Endothelial cell of umbilical vein (primary cell): ENCODE data around the gene PSMD10. TPM values are rescaled to one million over a fixed set of nuclear protein-coding genes. Genes with fewer than 3 reads are reported as not detected.
A peak's percentile ranks its signal among the peaks of the same experiment; 100 is the strongest.

ENCODE experiments used
- BruUV-seq: library from RNA; stranded (reverse); fragments of 400-500 nt; replicated peaks from 2 replicates; lab custom pipeline; 2021; lab: Mats Ljungman, UMichigan
- CTCF ChIA-PET: fragments of 300-600, 350-600 bp; sonication (Branson Sonifier 250); formaldehyde crosslinking; loops from one replicate; lab custom pipeline; 2021; ENCODE audit warnings: antibody characterized with exemption, inconsistent platforms; lab: Charles Lee
- POLR2A ChIA-PET: fragments of 300-600, 350-600 bp; sonication (Branson Sonifier 250); formaldehyde crosslinking; loops from one replicate; lab custom pipeline; 2021; ENCODE audit warnings: antibody characterized with exemption, inconsistent platforms; lab: Charles Lee
- DNase-seq: peaks from one replicate; pipeline ENCODE4 v3.0.0-alpha.2; 2011; ENCODE audit warnings: low read depth, low spot score
- FAIRE-seq: peaks from 2 replicates; lab custom pipeline; 2011; peaks lifted over from hg19 to GRCh38; lab: Jason Lieb, UNC
- H2AFZ ChIP-seq: 2 replicates; pipeline ENCODE4 v1.6.0; 2012; ENCODE audit warnings: low read depth, low read length, control low read depth, inconsistent platforms
- H3K27ac ChIP-seq: 2 replicates; pipeline ENCODE4 v1.5.1; 2011; ENCODE audit warnings: low read depth, mild to moderate bottlenecking, control low read depth, low read length, moderate library complexity; ENCODE audit not compliant: insufficient read depth
- H3K27me3 ChIP-seq, 2 experiments: 2 replicates each; pipeline versions ENCODE4 v1.6.0 to v1.6.1; 2011; ENCODE audit warnings: low read length in 2 of 2, mixed read lengths in 1 of 2; ENCODE audit not compliant: control insufficient read depth in 2 of 2, insufficient read depth in 2 of 2
- H3K36me3 ChIP-seq, 2 experiments: 2 replicates in 1 of 2; 3 replicates in 1 of 2; pipeline ENCODE4 v1.5.1; 2011; ENCODE audit warnings: low read length in 2 of 2, mild to moderate bottlenecking in 1 of 2, moderate library complexity in 1 of 2; ENCODE audit not compliant: control insufficient read depth in 2 of 2, insufficient read depth in 2 of 2; ENCODE audit errors: extremely low read depth in 1 of 2
- H3K4me1 ChIP-seq: 3 replicates; pipeline ENCODE4 v1.5.1; 2011; ENCODE audit warnings: mild to moderate bottlenecking, low read length; ENCODE audit not compliant: control insufficient read depth, insufficient read depth; ENCODE audit errors: extremely low read depth
- H3K4me2 ChIP-seq: 2 replicates; pipeline ENCODE4 v1.6.1; 2011; ENCODE audit warnings: low read length, control low read depth, mixed read lengths; ENCODE audit not compliant: insufficient read depth
- H3K4me3 ChIP-seq, 3 experiments: fragments of 200-600 bp in 1 of 3; sonication (generic), shearing (Covaris generic) in 1 of 3; replicated peaks in 1 of 3; 2 replicates each; pipeline ENCODE4 v1.5.1; 2011 to 2016; ENCODE audit warnings: control low read depth in 3 of 3, low read length in 3 of 3, mild to moderate bottlenecking in 2 of 3, inconsistent platforms in 1 of 3, low read depth in 1 of 3, moderate library complexity in 1 of 3; ENCODE audit not compliant: insufficient read depth in 1 of 3
- H3K79me2 ChIP-seq: 2 replicates; pipeline ENCODE4 v1.6.0; 2012; ENCODE audit warnings: low read length, inconsistent platforms; ENCODE audit not compliant: control insufficient read depth, insufficient read depth
- H3K9ac ChIP-seq: replicated peaks from 2 replicates; pipeline ENCODE3; 2011; ENCODE audit warnings: low read length, control low read depth; ENCODE audit not compliant: insufficient read depth; ENCODE audit errors: extremely low read depth
- H3K9me1 ChIP-seq: replicated peaks from 3 replicates; pipeline ENCODE4 v1.6.0; 2011; ENCODE audit warnings: mild to moderate bottlenecking, low read length; ENCODE audit not compliant: control insufficient read depth, insufficient read depth; ENCODE audit errors: extremely low read depth
- H3K9me3 ChIP-seq: replicated peaks from 2 replicates; pipeline ENCODE4 v1.5.1; 2012; ENCODE audit warnings: low read length, inconsistent platforms; ENCODE audit not compliant: control insufficient read depth, insufficient read depth
- H4K20me1 ChIP-seq: replicated peaks from 2 replicates; pipeline ENCODE3; 2011; ENCODE audit warnings: mild to moderate bottlenecking, low read length; ENCODE audit not compliant: control insufficient read depth, insufficient read depth; ENCODE audit errors: extremely low read depth
- CTCF ChIP-seq, 2 donors: IDR thresholded peaks; 1 replicate in 1 of 2; 2 replicates in 1 of 2; pipeline ENCODE4 v1.5.1; 2011; ENCODE audit warnings: low read length in 2 of 2, mild to moderate bottlenecking in 2 of 2, moderate library complexity in 2 of 2, control low read depth in 1 of 2, inconsistent platforms in 1 of 2, low read depth in 1 of 2; ENCODE audit not compliant: insufficient read depth in 1 of 2; ENCODE audit errors: extremely low read depth in 1 of 2
- EZH2 ChIP-seq: IDR thresholded peaks from 2 replicates; pipeline ENCODE4 v1.6.1; 2012; ENCODE audit warnings: borderline replicate concordance, low read depth, mild to moderate bottlenecking, moderate library complexity, low read length, inconsistent platforms; ENCODE audit not compliant: severe bottlenecking
- FOS ChIP-seq: IDR thresholded peaks from 2 replicates; pipeline ENCODE4 v1.6.1; 2011; ENCODE audit warnings: mild to moderate bottlenecking, low read length, moderate library complexity, borderline replicate concordance; ENCODE audit not compliant: insufficient read depth
- GATA2 ChIP-seq: IDR thresholded peaks from 2 replicates; pipeline ENCODE4 v1.7.0; 2011; ENCODE audit warnings: low read depth, mild to moderate bottlenecking, moderate library complexity, mixed read lengths, low read length; ENCODE audit not compliant: insufficient read length, insufficient read depth
- JUN ChIP-seq: IDR thresholded peaks from 2 replicates; pipeline ENCODE4 v1.6.1; 2011; ENCODE audit warnings: borderline replicate concordance, low read depth; ENCODE audit not compliant: insufficient read length, insufficient read depth
- MAX ChIP-seq: IDR thresholded peaks from 2 replicates; pipeline ENCODE4 v1.6.1; 2011; ENCODE audit not compliant: insufficient read depth, insufficient read length
- MYC ChIP-seq: IDR thresholded peaks from one replicate; pipeline ENCODE4 v1.6.1; 2011; ENCODE audit warnings: mild to moderate bottlenecking, low read depth, low read length
- POLR2A ChIP-seq: IDR thresholded peaks from 2 replicates; pipeline ENCODE4 v1.6.1; 2012; ENCODE audit warnings: low read depth, mild to moderate bottlenecking, control low read depth, low read length
- POLR2AphosphoS5 ChIP-seq: IDR thresholded peaks from 2 replicates; pipeline ENCODE4 v1.6.1; 2012; ENCODE audit warnings: low read depth, mild to moderate bottlenecking, control low read depth, low read length, moderate library complexity; ENCODE audit not compliant: insufficient read depth
- dilution Hi-C: fragments of 300-500 bp; cut with MboI; formaldehyde crosslinking; loops from one replicate; pipeline ENCODE4 v1.15.0; 2019; ENCODE audit warnings: low sequenced_read_pairs; ENCODE audit not compliant: extremely low pct_ligation_motif_present
- intact Hi-C: fragments of 100-400 bp; cut with micrococcal nuclease; formaldehyde crosslinking; loops from one replicate; pipeline ENCODE4 v1.10.0; 2022
- polyA plus RNA-seq, 4 experiments: library from polyadenylated mRNA; depleted of rRNA in 3 of 4; stranded (reverse) in 3 of 4; unstranded in 1 of 4; fragments of >200 nt; gene quantifications; 2 replicates each; pipeline versions ENCODE4 v1.2.1 to v1.2.3, GENCODE V29; 2011 to 2012; ENCODE audit warnings: missing spikeins in 1 of 4
- total RNA-seq: library from RNA; stranded (reverse); gene quantifications from 2 replicates; pipeline ENCODE4 v1.2.3, GENCODE V29; 2021

Gene PSMD10
- total and polyA plus RNA-seq, 2 donors (not counting 3 experiments of a cell fraction or from before 2014, with no cell fraction given) = 82.7 to 93.8 TPM

- ChIA-PET POLR2A (no interaction called here), CTCF (no interaction called here)
- no peaks in the 10 kb centered on the region for H3K27me3 ChIP-seq
- intact Hi-C loops (no loop called here), dilution Hi-C loops (no loop called here)
- TF ChIP-seq EZH2 (no peak), MAX (no peak), JUN (no peak), GATA2 (no peak), POLR2AphosphoS5 (no peak), POLR2A (no peak), CTCF (IDR thresholded peaks at IDR 0.05; ENCODE audit: extremely low read depth in 1 of 2, insufficient read depth in 1 of 2, low read depth in 1 of 2, low read length in 2 of 2) (no peak), FOS (no peak), MYC (no peak)
- H3K4me3 ChIP-seq = no peak overlapping the region
- H3K27ac ChIP-seq = no peak overlapping the region
- no peaks in the 10 kb centered on the region for H3K36me3 ChIP-seq
- BruUV-seq = no TSS peak
- H3K9me3 ChIP-seq = no peaks in the 10 kb centered on the region
- no peaks in the 10 kb centered on the region for H3K79me2 ChIP-seq
- H3K9me1 ChIP-seq = no peaks in the 10 kb centered on the region
- peak; percentile 24 for FAIRE-seq
- H4K20me1 ChIP-seq = no peaks in the 10 kb centered on the region
- no peak overlapping the region for H3K9ac ChIP-seq
- H2AFZ ChIP-seq = no peak overlapping the region
- no peak for DNase-seq
- no peak overlapping the region for H3K4me2 ChIP-seq
- peaks cover 14% of the 10 kb centered on the region for H3K4me1 ChIP-seq
Measured at GRCh38 chrX:108034725-108035124, 56.6 kb downstream of the PSMD10 start.

Other genes with a start within 250 kb of the PSMD10 start
- gene TEX13B, start 109.2 kb downstream of the PSMD10 start, total RNA-seq = not detected in 2 replicates
- not detected in 2 replicates for gene TEX13B, start 109.2 kb downstream of the PSMD10 start, polyA plus RNA-seq
- 2.1 and 2.6 TPM in 2 replicates for gene VSIG1, start 46.5 kb downstream of the PSMD10 start, total RNA-seq
- 1.5 and 3.5 TPM in 2 replicates for gene VSIG1, start 46.5 kb downstream of the PSMD10 start, polyA plus RNA-seq
- gene ATG4A, start 236 bp upstream of the PSMD10 start, total RNA-seq = 27.7 and 28.7 TPM in 2 replicates
- 10.9 and 13.2 TPM in 2 replicates for gene ATG4A, start 236 bp upstream of the PSMD10 start, polyA plus RNA-seq